ENCODE measurements around the gene UGT3A1.

Gene UGT3A1

GRCh38 chr5:35908228-35908627, 83.0 kb downstream of the UGT3A1 start:
- DNase-seq (ENCODE audit: low read depth), result no peak

DNA sequence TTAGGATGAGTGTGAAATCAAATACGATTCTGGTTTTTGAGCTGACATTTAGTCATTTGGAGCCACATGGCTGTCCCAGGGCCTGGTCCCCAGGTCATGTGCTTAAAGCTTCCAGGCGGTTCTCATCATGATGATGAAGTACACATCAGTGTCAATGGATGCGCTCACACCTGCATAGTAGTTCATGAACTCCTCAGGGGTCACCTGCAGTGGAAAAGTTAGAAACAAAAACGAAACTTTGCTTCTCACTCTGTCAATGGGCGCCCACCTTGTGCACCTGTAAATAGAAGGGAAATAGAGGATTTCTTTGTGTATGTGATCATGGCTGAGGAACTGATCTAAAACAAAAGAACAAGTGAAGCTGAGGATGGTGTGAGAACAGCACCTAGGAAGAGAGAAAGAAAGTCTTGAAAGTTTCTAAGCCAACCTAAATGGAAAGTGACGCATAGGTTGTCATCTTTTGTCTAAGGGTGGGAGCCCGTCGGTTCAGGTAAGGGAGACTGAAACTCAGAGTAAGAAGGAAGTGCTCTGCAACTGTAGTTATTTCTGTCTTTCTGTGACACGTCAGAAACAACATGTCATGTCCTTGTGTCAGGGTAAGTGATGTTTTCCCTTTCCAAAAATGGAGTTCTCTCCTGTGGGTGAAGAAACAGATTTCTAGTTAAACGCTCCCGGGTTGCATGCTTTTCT, 86.6 kb downstream of the UGT3A1 start:
- DNase-seq (ENCODE audit: low read depth), result no peak

GRCh38 chr5:35903631-35904203, 87.5 kb downstream of the UGT3A1 start:
- no peak for DNase-seq (ENCODE audit: low read depth)

- no peak for DNase-seq (ENCODE audit: low read depth)
Measured at GRCh38 chr5:35902046-35902672, 89.0 kb downstream of the UGT3A1 start.

All from HS-27A (cell line).